GM23338 (cell line): ENCODE results near the gene YPEL3. TPM values are rescaled to one million over a fixed set of nuclear protein-coding genes. Genes with fewer than 3 reads are reported as not detected.
A peak's percentile ranks its signal among the peaks of the same experiment; 100 is the strongest.

Experiments
- ATAC-seq: fragments of 200-7000 bp; cut with Tn5 transposase; 3 replicates; pipeline ENCODE4 v1.9.1; 2020
- DNase-seq: peaks from one replicate; pipeline ENCODE4 v3.0.0-alpha.2; 2015; ENCODE audit warnings: low spot score
- H2AFZ ChIP-seq: fragments of 200-600 bp; sonication (generic); 2 replicates; pipeline ENCODE4 v1.8.0; 2016; ENCODE audit warnings: antibody characterized with exemption, mild to moderate bottlenecking, moderate library complexity
- H3F3A ChIP-seq: fragments of 200-600 bp; sonication (generic); replicated peaks from 2 replicates; pipeline ENCODE4 v1.8.0; 2017; ENCODE audit warnings: antibody characterized with exemption, mixed run types, low read depth
- H3K27ac ChIP-seq: fragments of 200-600 bp; sonication (generic); 2 replicates; pipeline ENCODE4 v1.6.1; 2016; ENCODE audit warnings: low read depth
- H3K27me3 ChIP-seq: fragments of 200-600 bp; sonication (generic); 2 replicates; pipeline ENCODE4 v1.8.0; 2016; ENCODE audit warnings: mild to moderate bottlenecking, mixed run types, moderate library complexity; ENCODE audit not compliant: insufficient read depth
- H3K36me3 ChIP-seq: fragments of 200-600 bp; sonication (generic); 2 replicates; pipeline ENCODE4 v1.8.0; 2016; ENCODE audit warnings: mild to moderate bottlenecking; ENCODE audit not compliant: insufficient read depth
- H3K4me1 ChIP-seq: fragments of 200-600 bp; sonication (generic); 2 replicates; pipeline ENCODE4 v1.8.0; 2016; ENCODE audit warnings: mild to moderate bottlenecking, moderate library complexity; ENCODE audit not compliant: insufficient read depth
- H3K4me2 ChIP-seq: fragments of 200-600 bp; sonication (generic); 2 replicates; pipeline ENCODE4 v1.7.1; 2017; ENCODE audit warnings: mixed run types
- H3K4me3 ChIP-seq: fragments of 200-600 bp; sonication (generic); 2 replicates; pipeline ENCODE4 v1.6.1; 2016; ENCODE audit warnings: mixed run types
- H3K79me2 ChIP-seq: fragments of 200-600 bp; sonication (generic); replicated peaks from 2 replicates; pipeline ENCODE4 v1.8.0; 2017; ENCODE audit warnings: mild to moderate bottlenecking; ENCODE audit not compliant: insufficient read depth
- H3K9me2 ChIP-seq: fragments of 200-600 bp; sonication (generic); 2 replicates; pipeline ENCODE4 v1.8.0; 2017; ENCODE audit not compliant: insufficient read depth
- H4K20me1 ChIP-seq: fragments of 200-600 bp; sonication (generic); replicated peaks from 2 replicates; pipeline ENCODE4 v1.8.0; 2017; ENCODE audit warnings: mild to moderate bottlenecking; ENCODE audit not compliant: insufficient read depth
- H3K27ac Mint-ChIP-seq: 2 replicates; pipeline ENCODE4 v1.8.0; 2020; ENCODE audit warnings: inconsistent platforms, mild to moderate bottlenecking, moderate library complexity, mixed read lengths
- H3K27me3 Mint-ChIP-seq: 3 replicates; pipeline ENCODE4 v1.8.0; 2022; ENCODE audit warnings: low read depth, mild to moderate bottlenecking, moderate library complexity, mixed read lengths, inconsistent platforms; ENCODE audit not compliant: insufficient read depth, poor library complexity
- H3K36me3 Mint-ChIP-seq: 3 replicates; pipeline ENCODE4 v1.8.0; 2021; ENCODE audit warnings: low read depth, mild to moderate bottlenecking, inconsistent platforms, moderate library complexity, mixed read lengths
- H3K4me1 Mint-ChIP-seq: 3 replicates; pipeline ENCODE4 v1.8.0; 2020; ENCODE audit warnings: mild to moderate bottlenecking, inconsistent platforms, mixed read lengths
- H3K4me3 Mint-ChIP-seq: 3 replicates; pipeline ENCODE4 v1.8.0; 2021; ENCODE audit warnings: moderate library complexity, mild to moderate bottlenecking, inconsistent platforms, mixed read lengths
- H3K9me3 Mint-ChIP-seq: 3 replicates; pipeline ENCODE4 v1.8.0; 2020; ENCODE audit warnings: moderate library complexity, mild to moderate bottlenecking, inconsistent platforms, mixed read lengths
- ETS1 ChIP-seq: IDR thresholded peaks from 2 replicates; pipeline ENCODE4 v1.6.1; 2016; ENCODE audit warnings: antibody characterized with exemption
- EZH2phosphoT487 ChIP-seq: fragments of 200-600 bp; sonication (generic); IDR thresholded peaks from one replicate; pipeline ENCODE4 v1.8.1; 2018; ENCODE audit warnings: antibody characterized with exemption; ENCODE audit not compliant: unreplicated experiment
- REST ChIP-seq: IDR thresholded peaks from one replicate; pipeline ENCODE4 v1.6.1; 2018; ENCODE audit warnings: antibody characterized with exemption; ENCODE audit not compliant: unreplicated experiment
- ZNF331 ChIP-seq: fragments of 250-450 bp; sonication (Bioruptor Pico); IDR thresholded peaks from 2 replicates; pipeline ENCODE4 v1.5.0; 2020; ENCODE audit warnings: low read depth, mild to moderate bottlenecking, moderate library complexity
- ZNF462 ChIP-seq: fragments of 250-450 bp; sonication (Bioruptor Pico); IDR thresholded peaks from 2 replicates; pipeline ENCODE4 v1.5.0; 2020; ENCODE audit warnings: mild to moderate bottlenecking, moderate library complexity
- polyA plus RNA-seq: library from polyadenylated mRNA; unstranded; fragments of >200 nt; fragmentation: Nextera tagmentation; extraction: Ambion mirVana; gene quantifications from 2 replicates; pipeline ENCODE4 v1.2.1, GENCODE V29; 2016
- total RNA-seq: library from RNA; depleted of rRNA; stranded (reverse); fragments of >200 nt; shearing (Covaris generic); gene quantifications from 2 replicates; pipeline ENCODE4 v1.2.3, GENCODE V29; 2014

YPEL3 gene
- total and polyA plus RNA-seq, 2 experiments from 2014 or later: 27.8 to 86.1 TPM

- Mint-ChIP-seq H3K4me3 (peak overlapping the region; percentile 54; the same call in 2 of the 3 replicates), H3K4me1 (peaks cover 14% of the 10 kb centered on the region), H3K27me3 (peaks cover 19% of the 10 kb centered on the region), H3K36me3 (no peaks in the 10 kb centered on the region), H3K27ac (no peak overlapping the region), H3K9me3 (no peaks in the 10 kb centered on the region)
- Histone ChIP-seq H3K27me3 (0 out of 2 replicates have a peak, but pooled peaks cover 6% of the 10 kb centered on the region), H3K9me2 (no peaks in the 10 kb centered on the region), H3K4me2 (no peak overlapping the region), H4K20me1 (no peaks in the 10 kb centered on the region), H3K4me1 (peaks cover 6% of the 10 kb centered on the region; the same call in 1 of the 2 replicates), H3K36me3 (no peaks in the 10 kb centered on the region), H3F3A (peaks cover 8% of the 10 kb centered on the region), H3K27ac (no peak overlapping the region), H3K4me3 (no peak overlapping the region), H2AFZ (no peak overlapping the region), H3K79me2 (no peaks in the 10 kb centered on the region)
- DNase-seq: no peak
- no peak for ATAC-seq
- TF ChIP-seq ETS1 (no peak), ZNF462 (CRISPR knock-in tag) (no peak), EZH2phosphoT487 (no peak), REST (no peak), ZNF331 (no peak)
These were observed 44.5 kb downstream of the YPEL3 start for GRCh38 chr16:30051518-30051917.
